ENCODE results near the gene KSR1. TPM values are rescaled to one million over a fixed set of nuclear protein-coding genes. Genes with fewer than 3 reads are reported as not detected.

The KSR1 gene
- total RNA-seq, 4 donors from 2014 or later = 26.6 to 64.4 (median 42.2) TPM

DNA sequence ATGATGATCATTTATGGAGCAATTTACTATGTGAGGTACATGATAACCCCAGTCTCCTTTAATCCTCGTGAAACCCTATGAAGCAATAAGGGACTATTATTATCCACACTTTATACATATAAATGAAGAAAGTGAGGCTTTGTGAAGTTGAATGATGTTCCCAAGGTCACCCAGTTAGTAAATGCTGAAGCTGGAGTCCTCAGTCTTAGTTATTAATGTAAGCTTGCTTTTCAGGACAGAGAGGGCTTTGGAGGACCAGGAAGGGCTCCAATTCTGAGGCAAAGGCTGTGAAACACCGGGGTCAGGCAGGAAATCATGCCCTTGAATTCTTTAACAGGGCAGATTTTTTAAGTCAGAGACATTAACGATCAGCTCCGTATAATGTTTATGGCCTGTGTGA is 36.8 kb downstream of the KSR1 start:
- Histone ChIP-seq H3K4me1 (peaks cover 0 to 44% (median 3%) of the 10 kb centered on the region in 4 donors), H3K9me3 (no peaks in the 10 kb centered on the region), H3K27ac (no peak overlapping the region), H3K4me3 (no peak overlapping the region), H3K27me3 (no peaks in the 10 kb centered on the region), H3K36me3 (no peaks in the 10 kb centered on the region)
- TF ChIP-seq, protein P1, sequence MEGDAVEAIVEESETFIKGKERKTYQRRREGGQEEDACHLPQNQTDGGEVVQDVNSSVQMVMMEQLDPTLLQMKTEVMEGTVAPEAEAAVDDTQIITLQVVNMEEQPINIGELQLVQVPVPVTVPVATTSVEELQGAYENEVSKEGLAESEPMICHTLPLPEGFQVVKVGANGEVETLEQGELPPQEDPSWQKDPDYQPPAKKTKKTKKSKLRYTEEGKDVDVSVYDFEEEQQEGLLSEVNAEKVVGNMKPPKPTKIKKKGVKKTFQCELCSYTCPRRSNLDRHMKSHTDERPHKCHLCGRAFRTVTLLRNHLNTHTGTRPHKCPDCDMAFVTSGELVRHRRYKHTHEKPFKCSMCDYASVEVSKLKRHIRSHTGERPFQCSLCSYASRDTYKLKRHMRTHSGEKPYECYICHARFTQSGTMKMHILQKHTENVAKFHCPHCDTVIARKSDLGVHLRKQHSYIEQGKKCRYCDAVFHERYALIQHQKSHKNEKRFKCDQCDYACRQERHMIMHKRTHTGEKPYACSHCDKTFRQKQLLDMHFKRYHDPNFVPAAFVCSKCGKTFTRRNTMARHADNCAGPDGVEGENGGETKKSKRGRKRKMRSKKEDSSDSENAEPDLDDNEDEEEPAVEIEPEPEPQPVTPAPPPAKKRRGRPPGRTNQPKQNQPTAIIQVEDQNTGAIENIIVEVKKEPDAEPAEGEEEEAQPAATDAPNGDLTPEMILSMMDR (IDR thresholded peaks at IDR 0.05) = no peak
- no peak for TF ChIP-seq POLR2A (IDR thresholded peaks at IDR 0.05)
- no peak for DNase-seq

DNA sequence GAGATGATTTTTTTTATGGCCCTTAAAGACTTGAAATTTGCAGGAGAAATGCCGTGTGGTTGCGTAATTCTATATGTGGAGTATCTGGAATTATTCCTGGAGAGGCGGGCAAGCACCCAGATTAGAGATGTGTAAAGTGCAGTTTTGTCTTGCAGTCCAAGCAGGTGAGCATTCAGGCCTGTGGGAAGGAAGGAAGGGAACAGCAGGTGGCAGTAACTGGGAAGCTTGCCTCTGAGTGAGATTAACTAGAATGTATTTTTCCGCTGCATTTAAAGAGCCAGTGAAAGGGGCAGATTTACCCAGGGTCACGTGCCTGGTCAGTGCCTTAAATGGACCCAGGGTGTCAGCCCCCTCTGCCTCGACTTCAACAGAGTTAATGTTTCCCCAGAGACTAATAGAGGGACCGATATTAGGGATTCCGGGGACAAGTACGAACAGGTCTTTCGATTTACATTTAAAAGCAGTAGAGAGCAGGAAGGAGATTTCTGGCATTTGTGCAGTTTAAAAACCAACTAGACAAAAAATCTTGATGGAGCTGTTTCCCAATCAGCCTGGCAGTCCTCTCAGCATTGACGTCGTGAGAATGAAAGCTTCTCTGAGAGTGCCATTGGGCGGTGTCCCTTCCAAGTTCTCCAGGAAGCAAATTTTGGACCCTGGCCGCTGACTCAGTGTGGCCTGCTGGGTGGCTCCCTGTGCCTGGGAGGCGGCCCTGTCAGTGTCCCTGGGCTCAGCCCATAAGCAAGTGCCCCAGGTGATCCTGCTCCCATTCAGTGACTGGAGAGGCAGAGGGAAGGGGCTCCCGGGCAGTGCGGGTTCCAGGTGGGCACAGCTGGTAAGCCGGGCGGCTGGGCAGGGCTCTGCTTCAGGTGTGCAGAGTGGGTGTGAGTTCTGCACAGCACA is 38.2 kb downstream of the KSR1 start:
- peaks cover 0 to 35% (median 3%) of the 10 kb centered on the region in 4 donors for H3K4me1 ChIP-seq
- no peaks in the 10 kb centered on the region for H3K9me3 ChIP-seq
- H3K27me3 ChIP-seq = no peaks in the 10 kb centered on the region
- peak; percentile 88 to 89 for TF ChIP-seq POLR2A (IDR thresholded peaks at IDR 0.05)
- TF ChIP-seq, protein P1 (IDR thresholded peaks at IDR 0.05) = peak in 4 of 6 experiments; percentile 19 to 82 (median 74)
- DNase-seq = peak in 2 of 3 donors; percentile 92 to 94
- H3K4me3 ChIP-seq = peak overlapping the region in 3 of 4 donors; percentile 9 to 47 (median 43)
- H3K36me3 ChIP-seq = no peaks in the 10 kb centered on the region
- peak overlapping the region; percentile 17 to 91 (median 81) for H3K27ac ChIP-seq

DNA sequence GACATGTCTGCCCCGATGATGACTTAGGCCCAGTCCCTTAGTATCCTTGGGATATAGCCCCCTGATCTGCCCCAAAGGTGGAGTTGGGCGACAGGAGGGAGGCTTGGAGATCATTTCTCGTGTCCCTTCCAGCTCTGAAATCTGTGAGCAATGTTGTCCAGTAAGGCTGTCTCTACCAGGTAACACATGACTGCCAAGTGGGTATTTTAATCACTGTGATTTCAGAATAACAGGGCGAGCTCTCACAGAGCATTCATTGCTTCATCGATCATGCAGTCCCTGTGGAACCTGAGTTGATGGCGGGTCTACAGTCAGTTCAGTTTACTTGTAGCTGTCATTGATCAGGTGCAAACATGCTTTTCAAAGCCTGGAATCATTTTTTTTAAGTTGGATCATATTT is 39.2 kb downstream of the KSR1 start:
- peaks cover 0 to 30% (median 3%) of the 10 kb centered on the region in 4 donors for H3K4me1 ChIP-seq
- no peaks in the 10 kb centered on the region for H3K36me3 ChIP-seq

DNA sequence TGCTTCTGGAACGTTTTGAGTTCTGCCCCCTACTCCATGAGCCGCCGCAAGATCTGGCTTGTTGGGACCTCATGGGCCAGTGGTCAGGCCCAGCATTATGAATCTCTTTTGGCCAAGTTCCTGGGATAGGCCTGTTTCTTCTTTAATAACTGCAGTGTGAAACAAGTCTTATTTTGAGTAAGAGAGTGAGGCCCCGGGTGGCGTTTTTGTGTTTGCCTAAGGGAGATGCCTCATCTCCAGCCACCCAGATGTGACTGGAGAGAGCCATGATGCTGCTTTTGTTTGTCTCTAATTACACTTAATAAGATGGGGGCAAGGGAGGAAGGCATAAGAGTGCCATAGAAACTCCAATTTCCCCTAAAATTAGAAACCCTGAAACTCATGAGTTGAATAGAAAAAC is 39.8 kb downstream of the KSR1 start:
- Histone ChIP-seq H3K4me3 (no peak overlapping the region), H3K27ac (no peak overlapping the region)

More for the DNA sequence above, 39.2 kb downstream of the KSR1 start:
- Histone ChIP-seq H3K4me3 (peak overlapping the region in 2 of 4 donors; percentile 43 to 47), H3K27me3 (no peaks in the 10 kb centered on the region), H3K9me3 (no peaks in the 10 kb centered on the region), H3K27ac (peak overlapping the region in 3 of 4 donors; percentile 71 to 91 (median 91))
- DNase-seq = no peak
- TF ChIP-seq POLR2A (IDR thresholded peaks at IDR 0.05) = no peak
- TF ChIP-seq, protein P1 (IDR thresholded peaks at IDR 0.05) = no peak

DNA sequence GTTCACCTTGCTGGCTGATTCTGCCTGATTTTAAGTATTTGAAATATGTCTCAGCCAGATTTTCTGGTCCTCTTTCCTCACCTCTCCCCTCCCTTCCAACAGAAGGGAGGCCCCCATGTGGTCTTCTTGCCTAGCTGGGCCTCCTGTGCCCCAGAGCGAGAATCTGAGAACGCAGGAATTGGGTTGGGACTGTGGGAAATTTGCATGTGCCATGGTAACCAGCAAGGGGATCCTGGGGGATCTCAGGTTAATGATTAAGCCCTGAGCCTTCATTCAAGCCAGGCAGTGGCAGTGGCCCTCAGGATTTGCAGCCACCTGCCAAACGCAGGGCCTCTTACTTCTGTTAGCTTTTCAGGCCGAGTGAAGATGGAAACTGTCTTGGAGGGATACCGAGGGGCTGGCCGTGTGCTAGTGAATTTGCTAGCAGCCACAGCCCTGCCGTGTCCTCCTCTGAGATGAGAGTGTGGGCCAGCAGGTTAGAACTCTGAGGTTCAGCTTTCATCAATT is 40.2 kb downstream of the KSR1 start:
- no peak for DNase-seq
- H3K27me3 ChIP-seq = no peaks in the 10 kb centered on the region
- H3K27ac ChIP-seq = no peak overlapping the region
- H3K36me3 ChIP-seq = no peaks in the 10 kb centered on the region
- H3K4me1 ChIP-seq = peaks cover 0 to 30% (median 3%) of the 10 kb centered on the region in 4 donors
- H3K9me3 ChIP-seq = no peaks in the 10 kb centered on the region
- TF ChIP-seq POLR2A (IDR thresholded peaks at IDR 0.05) = no peak
- TF ChIP-seq, protein P1 (IDR thresholded peaks at IDR 0.05) = no peak
- no peak overlapping the region for H3K4me3 ChIP-seq

More for the DNA sequence above, 39.8 kb downstream of the KSR1 start:
- Histone ChIP-seq H3K4me1 (peaks cover 0 to 30% (median 3%) of the 10 kb centered on the region in 4 donors), H3K9me3 (no peaks in the 10 kb centered on the region), H3K27me3 (no peaks in the 10 kb centered on the region), H3K36me3 (no peaks in the 10 kb centered on the region)
- no peak for DNase-seq
- TF ChIP-seq, protein P1 (IDR thresholded peaks at IDR 0.05) = no peak
- TF ChIP-seq POLR2A (IDR thresholded peaks at IDR 0.05) = no peak

Data from Peyer's patch (tissue), 4 donors.